Left kidney (tissue), 8 donors: Measurements from ENCODE around the gene NRN1L. TPM values are rescaled to one million over a fixed set of nuclear protein-coding genes. Genes with fewer than 3 reads are reported as not detected.
"Not testable (repeated sequence)": the region's sequence is repeated elsewhere in the genome, so short reads cannot be mapped to it uniquely, and the experiment has no call there.

Source experiments
- DNase-seq: peaks from one replicate; pipeline ENCODE4 v3.0.0-alpha.2; 2013
- long read RNA-seq, 8 donors: transcript quantifications; one replicate each; lab custom pipeline, GENCODE V29; 2026
- polyA plus RNA-seq: library from polyadenylated mRNA; unstranded; fragments of 120-200 nt; gene quantifications from one replicate; pipeline ENCODE4 v1.2.1, GENCODE V29; 2013; ENCODE audit not compliant: insufficient read length

NRN1L gene
- polyA plus RNA-seq, result not detected
- long read RNA-seq, donor 1, partial matches to known transcripts, result 0 of 1 reads
- long read RNA-seq, donor 1, other reads (novel, unspliced or antisense), result 0 of 1 reads
- long read RNA-seq, donor 2, partial matches to known transcripts, result 0 of 1 reads
- long read RNA-seq, donor 2, other reads (novel, unspliced or antisense), result 0 of 1 reads
- long read RNA-seq, donor 3, result 0 reads
- long read RNA-seq, donor 4, result 0 reads
- long read RNA-seq, donor 5, result 0 reads
- long read RNA-seq, donor 6, result 0 reads
- long read RNA-seq, donor 7, partial matches to known transcripts, result 0 of 1 reads
- long read RNA-seq, donor 7, other reads (novel, unspliced or antisense), result 0 of 1 reads
- long read RNA-seq, donor 8, partial matches to known transcripts, result 0 of 2 reads
- long read RNA-seq, donor 8, other reads (novel, unspliced or antisense), result 0 of 2 reads

- DNase-seq, result peak; percentile 67
Measured at GRCh38 chr16:67884684-67885083, at the start of gene NRN1L. Gene NRN1L (plus strand): TSS chr16:67884885. CDS start chr16:67884904, 19 bp downstream.

GRCh38 chr16:67837190-67837589 is 47.5 kb upstream of the NRN1L start:
- DNase-seq, result not testable (repeated sequence)

- DNase-seq, result no peak
Measured at GRCh38 chr16:67837811-67838210, 46.9 kb upstream of the NRN1L start.

GRCh38 chr16:67841198-67841815 is 43.4 kb upstream of the NRN1L start:
- no peak for DNase-seq

GRCh38 chr16:67841816-67842508 is 42.7 kb upstream of the NRN1L start, which contains the start of gene THAP11:
Gene THAP11 (plus strand): TSS chr16:67842320. CDS start chr16:67842555, 235 bp downstream.
- DNase-seq, result peak; percentile 95

- DNase-seq, result no peak
Measured at GRCh38 chr16:67842509-67843342, 42.0 kb upstream of the NRN1L start.

- DNase-seq, result no peak
Measured at GRCh38 chr16:67843343-67843765, 41.3 kb upstream of the NRN1L start.

GRCh38 chr16:67844497-67844896 is 40.2 kb upstream of the NRN1L start:
- DNase-seq, result no peak

GRCh38 chr16:67845291-67846062 is 39.2 kb upstream of the NRN1L start:
- no peak for DNase-seq

- DNase-seq, result no peak
Measured at GRCh38 chr16:67846063-67846319, 38.7 kb upstream of the NRN1L start.

GRCh38 chr16:67846320-67847063 is 38.2 kb upstream of the NRN1L start, which contains the start of gene NUTF2:
Gene NUTF2 (plus strand): TSS chr16:67846933. CDS start chr16:67865131, 18,198 bp downstream.
- peak; percentile 97 for DNase-seq

- DNase-seq, result no peak
Measured at GRCh38 chr16:67847064-67847861, 37.4 kb upstream of the NRN1L start, which contains the start of gene CENPT. Gene CENPT (minus strand): TSS chr16:67847693. CDS start chr16:67833859, 13,834 bp downstream.

- DNase-seq, result no peak
Measured at GRCh38 chr16:67848118-67848517, 36.6 kb upstream of the NRN1L start.

- no peak for DNase-seq
Measured at GRCh38 chr16:67853670-67854069, 31.0 kb upstream of the NRN1L start.

- no peak for DNase-seq
Measured at GRCh38 chr16:67855789-67856188, 28.9 kb upstream of the NRN1L start.

GRCh38 chr16:67856927-67857546 is 27.6 kb upstream of the NRN1L start:
- DNase-seq, result no peak

GRCh38 chr16:67857547-67858233 is 27.0 kb upstream of the NRN1L start:
- DNase-seq, result no peak

GRCh38 chr16:67858500-67858899 is 26.2 kb upstream of the NRN1L start:
- DNase-seq, result no peak
